K562 (cell line): ENCODE measurements around the gene WASF2. TPM values are rescaled to one million over a fixed set of nuclear protein-coding genes. Genes with fewer than 3 reads are reported as not detected.
A peak's percentile ranks its signal among the peaks of the same experiment; 100 is the strongest.

Experiments
- ATAC-seq: fragments of 200-7000 bp; cut with Tn5 transposase; 3 replicates; pipeline ENCODE4 v1.9.1; 2020; ENCODE audit warnings: moderate library complexity
- BruUV-seq: library from RNA; stranded (reverse); fragments of 400-500 nt; replicated peaks from 2 replicates; lab custom pipeline; 2021; lab: Mats Ljungman, UMichigan
- CTCF ChIA-PET: fragments of 300-600 bp; formaldehyde crosslinking; extraction: SDS; loops from one replicate; lab custom pipeline; 2021; ENCODE audit warnings: low intra/inter-chr PET ratio; lab: Yijun Ruan, JAX
- POLR2A ChIA-PET: fragments of 300-600, 350-650 bp; sonication (Branson Sonifier 250); formaldehyde crosslinking; extraction: SDS; loops from one replicate; lab custom pipeline; 2021; ENCODE audit warnings: antibody characterized with exemption, inconsistent platforms; lab: Yijun Ruan, JAX
- DNase-seq, 4 experiments: peaks; one replicate each; pipeline versions ENCODE4 v3.0.0 to v3.0.0-alpha.2; 2011 to 2018; ENCODE audit warnings: low spot score in 3 of 4, mixed read lengths in 3 of 4; ENCODE audit errors: extremely low read depth in 1 of 4
- FAIRE-seq: peaks from 2 replicates; lab custom pipeline; 2011; peaks lifted over from hg19 to GRCh38; lab: Jason Lieb, UNC
- H2AFZ ChIP-seq: 2 replicates; pipeline ENCODE4 v1.6.0; 2011; ENCODE audit warnings: low read depth, low read length, control low read depth, inconsistent platforms
- H3K27ac ChIP-seq: fragments of 200-600 bp; 3 replicates; pipeline ENCODE4 v1.8.0; 2011; ENCODE audit warnings: low read depth, mild to moderate bottlenecking, control low read depth, inconsistent platforms, low read length, moderate library complexity, mixed read lengths; ENCODE audit errors: extremely low read depth
- H3K27me3 ChIP-seq, 2 experiments: fragments of 300-600 bp in 1 of 2; 2 replicates in 1 of 2; 3 replicates in 1 of 2; pipeline versions ENCODE4 v1.6.0 to v1.8.0; 2011; ENCODE audit warnings: inconsistent platforms in 2 of 2, low read length in 2 of 2, mild to moderate bottlenecking in 1 of 2, mixed read lengths in 1 of 2, moderate library complexity in 1 of 2; ENCODE audit not compliant: control insufficient read depth in 2 of 2, insufficient read depth in 2 of 2
- H3K36me3 ChIP-seq: fragments of 300-600 bp; 3 replicates; pipeline ENCODE4 v1.8.0; 2011; ENCODE audit warnings: mild to moderate bottlenecking, low read length, inconsistent platforms; ENCODE audit not compliant: control insufficient read depth, insufficient read depth
- H3K4me1 ChIP-seq, 2 experiments: fragments of 200-600 bp in 1 of 2; replicated peaks in 1 of 2; 2 replicates in 1 of 2; 3 replicates in 1 of 2; pipeline versions ENCODE4 v1.5.1 to v1.8.0; 2011; ENCODE audit warnings: inconsistent platforms in 2 of 2, low read length in 2 of 2, mild to moderate bottlenecking in 1 of 2, mixed read lengths in 1 of 2, moderate library complexity in 1 of 2; ENCODE audit not compliant: control insufficient read depth in 2 of 2, insufficient read depth in 2 of 2
- H3K4me2 ChIP-seq: 2 replicates; pipeline ENCODE4 v1.6.1; 2011; ENCODE audit warnings: low read length, control low read depth, inconsistent platforms, mixed read lengths; ENCODE audit not compliant: insufficient read depth
- H3K4me3 ChIP-seq: fragments of 200-600 bp; sonication (generic), shearing (Covaris generic); 2 replicates; pipeline ENCODE4 v1.5.1; 2016; ENCODE audit warnings: control low read depth, inconsistent platforms
- H3K79me2 ChIP-seq: fragments of 200-600 bp; 3 replicates; pipeline ENCODE4 v1.8.0; 2011; ENCODE audit warnings: low read length, inconsistent platforms; ENCODE audit not compliant: control insufficient read depth, insufficient read depth
- H3K9ac ChIP-seq, 2 experiments: 2 replicates each; pipeline versions ENCODE4 v1.6.0 to v1.6.1; 2011; ENCODE audit warnings: low read depth in 2 of 2, low read length in 2 of 2, control low read depth in 1 of 2, inconsistent platforms in 1 of 2, mild to moderate bottlenecking in 1 of 2, mixed read lengths in 1 of 2; ENCODE audit not compliant: insufficient read depth in 1 of 2
- H3K9me1 ChIP-seq: one replicate; pipeline ENCODE4 v1.6.0; 2011; ENCODE audit warnings: inconsistent platforms, mild to moderate bottlenecking, low read length, moderate library complexity; ENCODE audit not compliant: control insufficient read depth, insufficient read depth
- H3K9me3 ChIP-seq: replicated peaks from 2 replicates; pipeline ENCODE4 v1.5.1; 2011; ENCODE audit warnings: low read depth, low read length, inconsistent platforms; ENCODE audit not compliant: control insufficient read depth, insufficient read depth
- H4K20me1 ChIP-seq: replicated peaks from 2 replicates; pipeline ENCODE4 v1.6.1; 2011; ENCODE audit warnings: low read length, inconsistent platforms, mixed read lengths; ENCODE audit not compliant: control insufficient read depth, insufficient read depth
- BCOR ChIP-seq: fragments of 450-650 bp; IDR thresholded peaks from 2 replicates; pipeline ENCODE4 v1.6.1; 2016
- KLF6 ChIP-seq: fragments of 250-450 bp; sonication (Bioruptor Pico); IDR thresholded peaks from 2 replicates; pipeline ENCODE4 v1.4.0; 2020; ENCODE audit warnings: mild to moderate bottlenecking, moderate library complexity, borderline replicate concordance
- MAZ ChIP-seq, 2 experiments: fragments of 450-650 bp in 1 of 2; sonication (generic) in 1 of 2; formaldehyde crosslinking; IDR thresholded peaks in 1 of 2; conservative IDR thresholded peaks in 1 of 2; 2 replicates each; pipeline versions ENCODE4 v1.4.0 to v1.5.0; 2020; ENCODE audit warnings: mild to moderate bottlenecking in 1 of 2, missing genetic modification reagents in 1 of 2
- PHF8 ChIP-seq: fragments of 200-600 bp; sonication (generic); IDR thresholded peaks from 2 replicates; pipeline ENCODE4 v1.6.1; 2012; ENCODE audit warnings: mixed run types, mild to moderate bottlenecking, inconsistent platforms, low read length, moderate library complexity, borderline replicate concordance
- SMAD3 ChIP-seq: fragments of 450-650 bp; formaldehyde crosslinking; conservative IDR thresholded peaks from 2 replicates; pipeline ENCODE4 v1.4.0; 2020; ENCODE audit warnings: mild to moderate bottlenecking
- STAG1 ChIP-seq: sonication (generic); formaldehyde crosslinking; IDR thresholded peaks from 2 replicates; pipeline ENCODE4 v1.5.0; 2020; ENCODE audit warnings: missing genetic modification reagents, borderline replicate concordance
- ZNF3 ChIP-seq: fragments of 250-450 bp; sonication (Bioruptor Pico); IDR thresholded peaks from 2 replicates; pipeline ENCODE4 v1.5.0; 2021; ENCODE audit warnings: mild to moderate bottlenecking, moderate library complexity
- ZNF395 ChIP-seq: fragments of 200-800 bp; sonication (Bioruptor generic); IDR thresholded peaks from 2 replicates; pipeline ENCODE4 v1.6.1; 2017; ENCODE audit warnings: missing genetic modification characterization, missing compliant biosample characterization
- WGBS: fragments of 100-300 bp; shearing (Covaris generic); methylation state at CpG from one replicate; pipeline ENCODE4 v1.1.6; 2016; ENCODE audit warnings: low coverage, mixed read lengths; ENCODE audit not compliant: insufficient coverage; ENCODE audit errors: missing lambda C conversion rate; 5-methylcytosine and 5-hydroxymethylcytosine counted together
- in situ Hi-C: fragments of 300-500 bp; cut with MboI; formaldehyde crosslinking; loops from 4 replicates; pipeline ENCODE4 v1.15.0; 2018; ENCODE audit warnings: inconsistent platforms, mixed read lengths
- intact Hi-C: fragments of 100-400 bp; cut with micrococcal nuclease; formaldehyde crosslinking; loops from 2 replicates; pipeline ENCODE4 v1.14.2; 2022
- polyA plus RNA-seq, 8 experiments: library from polyadenylated mRNA; depleted of rRNA in 4 of 8; stranded (reverse) in 5 of 8; unstranded in 3 of 8; fragments of >200 nt; fragmentation: Nextera tagmentation in 2 of 8; fragmentation: Illumina TruSeq in 1 of 8; extraction: Ambion mirVana in 2 of 8; extraction: Trizol in 1 of 8; gene quantifications; 2 replicates each; pipeline versions ENCODE4 v1.2.1 to v1.2.3, GENCODE V29; 2011 to 2014; ENCODE audit warnings: inconsistent platforms in 1 of 8, missing spikeins in 1 of 8
- total RNA-seq, 7 experiments: library from RNA; depleted of rRNA in 6 of 7; stranded (reverse); fragments of >200 nt in 6 of 7; fragmentation: Illumina TruSeq in 2 of 7; extraction: Trizol in 2 of 7; gene quantifications; 2 replicates each; pipeline versions ENCODE4 v1.2.1 to v1.2.3, GENCODE V29; 2011 to 2021; ENCODE audit warnings: low replicate concordance in 1 of 7
- TF ChIP-seq, protein P1 (sequence below): IDR thresholded peaks from 2 replicates; pipeline ENCODE4 v1.6.1; 2011; ENCODE audit warnings: borderline replicate concordance, low read depth, mild to moderate bottlenecking, moderate library complexity, low read length; ENCODE audit not compliant: insufficient read depth, poor library complexity, severe bottlenecking
- TF ChIP-seq, protein P2 (sequence below): sonication (generic); formaldehyde crosslinking; IDR thresholded peaks from 2 replicates; pipeline ENCODE4 v1.8.0; 2023; ENCODE audit warnings: mild to moderate bottlenecking, missing genetic modification reagents

Gene WASF2
- total and polyA plus RNA-seq, 9 of the 15 experiments (the other 6 are each of a cell fraction or from before 2014, with no cell fraction given), result 8.2 to 163 (median 31.2) TPM

DNA sequence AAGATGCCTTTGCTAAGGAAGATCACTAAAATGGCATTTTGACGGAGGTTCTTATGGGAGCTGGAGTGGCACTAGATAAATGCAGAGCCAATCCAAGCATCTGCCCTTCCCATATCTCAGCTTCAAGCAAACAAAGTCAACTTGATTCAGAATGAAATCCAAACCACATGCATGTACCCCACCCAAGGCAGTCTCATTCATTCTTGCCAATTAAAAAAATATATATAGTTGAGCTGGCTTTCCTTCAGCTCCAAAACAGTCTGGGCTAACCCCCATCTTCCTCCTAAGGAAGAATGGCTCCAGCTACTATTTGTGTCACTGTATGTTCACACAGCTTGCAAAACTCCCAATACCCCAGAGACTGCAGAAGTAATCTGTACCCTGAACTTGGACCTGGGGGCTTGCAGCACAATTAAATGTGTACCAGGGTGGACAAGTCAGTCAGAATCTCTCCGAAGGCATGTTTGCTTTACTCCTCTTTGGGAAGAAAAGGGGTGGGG is 62.1 kb downstream of the WASF2 start:
- H3K9me1 ChIP-seq, result peaks cover 9% of the 10 kb centered on the region
- H3K27me3 ChIP-seq, result no peaks in the 10 kb centered on the region
- DNase-seq, result no peak
- no peaks in the 10 kb centered on the region for H3K9me3 ChIP-seq
- intact Hi-C loops, result loop anchor here (1.0 to 5.0 kb wide), 2 partner anchors 59 to 101 kb away; no protein-coding TSS in a partner anchor
- H3K4me2 ChIP-seq, result peak overlapping the region; percentile 71
- H2AFZ ChIP-seq, result peak overlapping the region; percentile 26; the same call in 1 of the 2 replicates
- TF ChIP-seq, protein P1, sequence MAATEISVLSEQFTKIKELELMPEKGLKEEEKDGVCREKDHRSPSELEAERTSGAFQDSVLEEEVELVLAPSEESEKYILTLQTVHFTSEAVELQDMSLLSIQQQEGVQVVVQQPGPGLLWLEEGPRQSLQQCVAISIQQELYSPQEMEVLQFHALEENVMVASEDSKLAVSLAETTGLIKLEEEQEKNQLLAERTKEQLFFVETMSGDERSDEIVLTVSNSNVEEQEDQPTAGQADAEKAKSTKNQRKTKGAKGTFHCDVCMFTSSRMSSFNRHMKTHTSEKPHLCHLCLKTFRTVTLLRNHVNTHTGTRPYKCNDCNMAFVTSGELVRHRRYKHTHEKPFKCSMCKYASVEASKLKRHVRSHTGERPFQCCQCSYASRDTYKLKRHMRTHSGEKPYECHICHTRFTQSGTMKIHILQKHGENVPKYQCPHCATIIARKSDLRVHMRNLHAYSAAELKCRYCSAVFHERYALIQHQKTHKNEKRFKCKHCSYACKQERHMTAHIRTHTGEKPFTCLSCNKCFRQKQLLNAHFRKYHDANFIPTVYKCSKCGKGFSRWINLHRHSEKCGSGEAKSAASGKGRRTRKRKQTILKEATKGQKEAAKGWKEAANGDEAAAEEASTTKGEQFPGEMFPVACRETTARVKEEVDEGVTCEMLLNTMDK, result no peak
- TF ChIP-seq MAZ (CRISPR knock-in tag; conservative IDR thresholded peaks at IDR 0.05 in 1 of 2, IDR thresholded peaks at IDR 0.05 in 1 of 2) (0 out of 4 replicates have a peak, but pooled peaks of 1 of the 2 experiments have one; percentile 32), SMAD3 (CRISPR knock-in tag) (0 out of 2 replicates have a peak, but pooled peaks have one; percentile 18), PHF8 (no peak), ZNF395 (CRISPR knock-in tag) (0 out of 2 replicates have a peak, but pooled peaks have one; percentile 2), ZNF3 (CRISPR knock-in tag) (no peak), STAG1 (no peak), KLF6 (CRISPR knock-in tag) (0 out of 2 replicates have a peak, but pooled peaks have one; percentile 18), BCOR (no peak)
- TF ChIP-seq, protein P2, sequence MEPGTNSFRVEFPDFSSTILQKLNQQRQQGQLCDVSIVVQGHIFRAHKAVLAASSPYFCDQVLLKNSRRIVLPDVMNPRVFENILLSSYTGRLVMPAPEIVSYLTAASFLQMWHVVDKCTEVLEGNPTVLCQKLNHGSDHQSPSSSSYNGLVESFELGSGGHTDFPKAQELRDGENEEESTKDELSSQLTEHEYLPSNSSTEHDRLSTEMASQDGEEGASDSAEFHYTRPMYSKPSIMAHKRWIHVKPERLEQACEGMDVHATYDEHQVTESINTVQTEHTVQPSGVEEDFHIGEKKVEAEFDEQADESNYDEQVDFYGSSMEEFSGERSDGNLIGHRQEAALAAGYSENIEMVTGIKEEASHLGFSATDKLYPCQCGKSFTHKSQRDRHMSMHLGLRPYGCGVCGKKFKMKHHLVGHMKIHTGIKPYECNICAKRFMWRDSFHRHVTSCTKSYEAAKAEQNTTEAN, result no peak
- 50% methylated on average over 2 of the region's 2 CpGs for WGBS
- peak overlapping the region; percentile 33 to 42; a peak in 3 of 4 replicates for H3K9ac ChIP-seq
- no TSS peak for BruUV-seq
- FAIRE-seq, result no peak
- in situ Hi-C loops, result loop anchor here (10.0 kb wide), 1 partner anchor 177 kb away; the partner anchor contains the start of gene AHDC1
- ChIA-PET POLR2A (interaction anchor here (0.5 to 3.4 kb wide), 9 partner anchors 10 to 210 kb away, joined by 3 to 17 read pairs (median 4); partner anchors contain the start of gene AHDC1), CTCF (interaction anchor here (0.6 kb wide), 1 partner anchor 35 kb away, joined by 4 read pairs; the partner anchor contains the start of gene GPR3)
- H3K27ac ChIP-seq, result peak overlapping the region; percentile 81
- peaks cover 20 to 52% of the 10 kb centered on the region in 2 experiments for H3K4me1 ChIP-seq
- peak; percentile 14 for ATAC-seq
- no peak overlapping the region for H3K4me3 ChIP-seq
- H3K36me3 ChIP-seq, result peaks cover 48% of the 10 kb centered on the region
- H3K79me2 ChIP-seq, result peaks cover 86% of the 10 kb centered on the region
- peaks cover 5% of the 10 kb centered on the region; the same call in 1 of the 2 replicates for H4K20me1 ChIP-seq
